ENCODE data around the gene CHI3L2. TPM values are rescaled to one million over a fixed set of nuclear protein-coding genes. Genes with fewer than 3 reads are reported as not detected.

CHI3L2 gene
- total RNA-seq, 1 experiment from 2014 or later: 0.77 TPM

DNA sequence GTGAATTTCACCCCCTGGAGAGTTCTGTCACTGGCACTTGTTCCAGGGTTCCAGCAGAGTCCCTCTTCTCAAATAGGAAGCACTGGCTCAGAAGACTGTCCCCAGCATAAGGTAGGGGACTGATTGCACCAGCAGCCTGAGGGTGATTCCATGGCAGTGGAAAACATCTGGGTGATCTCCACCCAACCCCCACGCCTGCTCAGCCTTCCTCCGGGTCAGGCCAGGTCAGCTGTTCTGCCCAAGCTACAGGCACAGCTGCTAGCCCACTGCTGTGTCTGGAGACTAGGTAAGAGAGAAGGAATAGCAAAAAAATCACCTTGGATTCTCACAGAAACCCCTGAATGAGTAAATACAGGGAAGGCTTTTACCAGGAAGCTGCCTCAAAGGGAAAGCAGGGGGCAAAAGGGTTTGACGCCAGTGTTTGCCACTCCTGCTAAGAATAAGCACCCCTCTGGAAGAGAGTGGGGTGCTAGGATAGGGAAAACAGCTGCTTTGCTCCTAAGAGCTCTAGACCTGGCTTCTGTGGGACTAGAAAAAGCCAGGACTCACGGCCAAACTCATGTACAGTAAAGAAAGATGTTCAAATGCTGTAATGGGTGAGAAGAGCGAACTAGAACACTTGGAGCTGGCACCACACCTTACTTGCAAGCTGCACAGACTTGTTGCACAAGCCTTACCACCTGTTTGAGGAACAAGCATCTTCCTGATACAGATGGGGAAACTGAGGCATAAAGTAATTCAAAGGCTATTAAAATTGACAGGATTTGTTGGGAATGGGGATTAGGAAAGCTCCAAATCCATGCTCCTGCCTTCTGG is 26.0 kb upstream of the CHI3L2 start:
- Histone ChIP-seq H3K27ac (ENCODE audit: low read length) (no peak overlapping the region), H3K36me3 (ENCODE audit: control insufficient read depth, insufficient read depth, low read length) (no peaks in the 10 kb centered on the region; the same call in 1 of the 2 replicates), H3K27me3 (ENCODE audit: control insufficient read depth, insufficient read depth, low read length) (peaks cover 2% of the 10 kb centered on the region; the same call in 1 of the 2 replicates), H3K4me3 (ENCODE audit: low read depth in 2 of 2, low read length in 2 of 2) (no peak overlapping the region), H3K9me3 (ENCODE audit: control insufficient read depth, insufficient read depth, low read depth, low read length) (no peaks in the 10 kb centered on the region), H3K4me1 (ENCODE audit: control insufficient read depth, insufficient read depth, low read length) (no peaks in the 10 kb centered on the region)
- no peak for TF ChIP-seq POLR2AphosphoS5 (IDR thresholded peaks at IDR 0.05; ENCODE audit: low read depth, low read length)
- TF ChIP-seq, protein P1, sequence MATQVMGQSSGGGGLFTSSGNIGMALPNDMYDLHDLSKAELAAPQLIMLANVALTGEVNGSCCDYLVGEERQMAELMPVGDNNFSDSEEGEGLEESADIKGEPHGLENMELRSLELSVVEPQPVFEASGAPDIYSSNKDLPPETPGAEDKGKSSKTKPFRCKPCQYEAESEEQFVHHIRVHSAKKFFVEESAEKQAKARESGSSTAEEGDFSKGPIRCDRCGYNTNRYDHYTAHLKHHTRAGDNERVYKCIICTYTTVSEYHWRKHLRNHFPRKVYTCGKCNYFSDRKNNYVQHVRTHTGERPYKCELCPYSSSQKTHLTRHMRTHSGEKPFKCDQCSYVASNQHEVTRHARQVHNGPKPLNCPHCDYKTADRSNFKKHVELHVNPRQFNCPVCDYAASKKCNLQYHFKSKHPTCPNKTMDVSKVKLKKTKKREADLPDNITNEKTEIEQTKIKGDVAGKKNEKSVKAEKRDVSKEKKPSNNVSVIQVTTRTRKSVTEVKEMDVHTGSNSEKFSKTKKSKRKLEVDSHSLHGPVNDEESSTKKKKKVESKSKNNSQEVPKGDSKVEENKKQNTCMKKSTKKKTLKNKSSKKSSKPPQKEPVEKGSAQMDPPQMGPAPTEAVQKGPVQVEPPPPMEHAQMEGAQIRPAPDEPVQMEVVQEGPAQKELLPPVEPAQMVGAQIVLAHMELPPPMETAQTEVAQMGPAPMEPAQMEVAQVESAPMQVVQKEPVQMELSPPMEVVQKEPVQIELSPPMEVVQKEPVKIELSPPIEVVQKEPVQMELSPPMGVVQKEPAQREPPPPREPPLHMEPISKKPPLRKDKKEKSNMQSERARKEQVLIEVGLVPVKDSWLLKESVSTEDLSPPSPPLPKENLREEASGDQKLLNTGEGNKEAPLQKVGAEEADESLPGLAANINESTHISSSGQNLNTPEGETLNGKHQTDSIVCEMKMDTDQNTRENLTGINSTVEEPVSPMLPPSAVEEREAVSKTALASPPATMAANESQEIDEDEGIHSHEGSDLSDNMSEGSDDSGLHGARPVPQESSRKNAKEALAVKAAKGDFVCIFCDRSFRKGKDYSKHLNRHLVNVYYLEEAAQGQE (IDR thresholded peaks at IDR 0.05; ENCODE audit: insufficient read depth in 1 of 2, low read depth in 2 of 2, low read length in 1 of 2): no peak
- no peak for TF ChIP-seq SIN3A (IDR thresholded peaks at IDR 0.05; ENCODE audit: borderline replicate concordance, insufficient read depth, low read depth, low read length)
- TF ChIP-seq, protein P2, sequence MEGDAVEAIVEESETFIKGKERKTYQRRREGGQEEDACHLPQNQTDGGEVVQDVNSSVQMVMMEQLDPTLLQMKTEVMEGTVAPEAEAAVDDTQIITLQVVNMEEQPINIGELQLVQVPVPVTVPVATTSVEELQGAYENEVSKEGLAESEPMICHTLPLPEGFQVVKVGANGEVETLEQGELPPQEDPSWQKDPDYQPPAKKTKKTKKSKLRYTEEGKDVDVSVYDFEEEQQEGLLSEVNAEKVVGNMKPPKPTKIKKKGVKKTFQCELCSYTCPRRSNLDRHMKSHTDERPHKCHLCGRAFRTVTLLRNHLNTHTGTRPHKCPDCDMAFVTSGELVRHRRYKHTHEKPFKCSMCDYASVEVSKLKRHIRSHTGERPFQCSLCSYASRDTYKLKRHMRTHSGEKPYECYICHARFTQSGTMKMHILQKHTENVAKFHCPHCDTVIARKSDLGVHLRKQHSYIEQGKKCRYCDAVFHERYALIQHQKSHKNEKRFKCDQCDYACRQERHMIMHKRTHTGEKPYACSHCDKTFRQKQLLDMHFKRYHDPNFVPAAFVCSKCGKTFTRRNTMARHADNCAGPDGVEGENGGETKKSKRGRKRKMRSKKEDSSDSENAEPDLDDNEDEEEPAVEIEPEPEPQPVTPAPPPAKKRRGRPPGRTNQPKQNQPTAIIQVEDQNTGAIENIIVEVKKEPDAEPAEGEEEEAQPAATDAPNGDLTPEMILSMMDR (IDR thresholded peaks at IDR 0.05): no peak
- ATAC-seq: no peak
- no peak for DNase-seq (ENCODE audit: low read depth, low spot score)
- POLR2A ChIA-PET: interaction anchor here (0.5 kb wide), 1 partner anchor 76 kb away, joined by 14 read pairs; no protein-coding TSS in a partner anchor
- in situ Hi-C loops (cut with HindIII; ENCODE audit: low pct_unique_long_range_greater_than_20kb, low sequenced_read_pairs): no loop called here
- intact Hi-C loops (cut with micrococcal nuclease; ENCODE audit: unreplicated experiment): no loop called here
- no TSS peak for BruUV-seq (replicated peaks)
- CTCF ChIA-PET: interaction anchor here (0.6 kb wide), 1 partner anchor 130 kb away, joined by 8 read pairs; no protein-coding TSS in a partner anchor

DNA sequence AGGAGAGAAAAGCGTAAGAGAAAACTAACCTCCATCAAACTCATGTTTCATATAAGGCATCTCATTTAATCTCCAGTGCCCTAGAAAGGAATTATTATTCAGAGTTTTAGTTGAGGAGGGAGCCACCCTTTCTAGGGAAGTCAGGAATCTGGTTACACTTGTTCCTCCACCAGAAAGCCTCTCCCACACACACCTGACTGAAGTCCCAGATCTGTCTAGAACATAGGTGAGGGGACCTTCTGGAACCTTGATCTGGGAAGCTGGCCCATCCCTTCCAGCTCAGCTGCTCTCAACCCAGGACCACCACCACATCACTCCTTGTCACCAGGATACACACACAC is 25.2 kb upstream of the CHI3L2 start:
- no TSS peak for BruUV-seq (replicated peaks)
- no peaks in the 10 kb centered on the region; the same call in 1 of the 2 replicates for H3K36me3 ChIP-seq (ENCODE audit: control insufficient read depth, insufficient read depth, low read length)
- no peaks in the 10 kb centered on the region for H3K9me3 ChIP-seq (ENCODE audit: control insufficient read depth, insufficient read depth, low read depth, low read length)
- ChIA-PET POLR2A (no interaction called here), CTCF (interaction anchor here (0.6 kb wide), 1 partner anchor 129 kb away, joined by 8 read pairs; no protein-coding TSS in a partner anchor)
- in situ Hi-C loops (cut with HindIII; ENCODE audit: low pct_unique_long_range_greater_than_20kb, low sequenced_read_pairs): no loop called here
- H3K4me3 ChIP-seq (ENCODE audit: low read depth in 2 of 2, low read length in 2 of 2): no peak overlapping the region
- TF ChIP-seq SIN3A (IDR thresholded peaks at IDR 0.05; ENCODE audit: borderline replicate concordance, insufficient read depth, low read depth, low read length) (no peak), POLR2AphosphoS5 (IDR thresholded peaks at IDR 0.05; ENCODE audit: low read depth, low read length) (no peak), TCF7L2 (IDR thresholded peaks at IDR 0.05; ENCODE audit: low read depth, low read length) (no peak)
- TF ChIP-seq, protein P2 (IDR thresholded peaks at IDR 0.05): no peak
- TF ChIP-seq, protein P1 (IDR thresholded peaks at IDR 0.05; ENCODE audit: insufficient read depth in 1 of 2, low read depth in 2 of 2, low read length in 1 of 2): no peak
- DNase-seq (ENCODE audit: low read depth, low spot score): no peak
- peaks cover 2% of the 10 kb centered on the region; the same call in 1 of the 2 replicates for H3K27me3 ChIP-seq (ENCODE audit: control insufficient read depth, insufficient read depth, low read length)
- no peak for ATAC-seq
- no peak overlapping the region for H3K27ac ChIP-seq (ENCODE audit: low read length)
- intact Hi-C loops (cut with micrococcal nuclease; ENCODE audit: unreplicated experiment): no loop called here
- H3K4me1 ChIP-seq (ENCODE audit: control insufficient read depth, insufficient read depth, low read length): no peaks in the 10 kb centered on the region

All from Panc1 (cell line).